HS-5 (cell line): ENCODE measurements around the gene LPCAT1.
"Not testable (repeated sequence)": the region's sequence is repeated elsewhere in the genome, so short reads cannot be mapped to it uniquely, and the experiment has no call there.

Source experiments
- DNase-seq: peaks from one replicate; pipeline ENCODE4 v3.0.0-alpha.2; 2012; ENCODE audit warnings: low read depth

Gene LPCAT1

GRCh38 chr5:1541702-1542400 is 18.1 kb upstream of the LPCAT1 start:
- DNase-seq: no peak

GRCh38 chr5:1540831-1541701 is 17.3 kb upstream of the LPCAT1 start:
- no peak for DNase-seq

GRCh38 chr5:1540166-1540565 is 16.4 kb upstream of the LPCAT1 start:
- no peak for DNase-seq

- not testable (repeated sequence) for DNase-seq
Measured at GRCh38 chr5:1539393-1540161, 15.8 kb upstream of the LPCAT1 start.

- DNase-seq: no peak
Measured at GRCh38 chr5:1538741-1539392, 15.1 kb upstream of the LPCAT1 start.

GRCh38 chr5:1538276-1538675 is 14.5 kb upstream of the LPCAT1 start:
- no peak for DNase-seq

GRCh38 chr5:1537603-1538154 is 13.9 kb upstream of the LPCAT1 start:
- DNase-seq: no peak

GRCh38 chr5:1536871-1537602 is 13.3 kb upstream of the LPCAT1 start:
- no peak for DNase-seq

GRCh38 chr5:1536322-1536845 is 12.6 kb upstream of the LPCAT1 start:
- DNase-seq: no peak

GRCh38 chr5:1535646-1536045 is 11.9 kb upstream of the LPCAT1 start:
- no peak for DNase-seq

GRCh38 chr5:1532384-1532783 is 8.6 kb upstream of the LPCAT1 start:
- DNase-seq: no peak

- DNase-seq: no peak
Measured at GRCh38 chr5:1529498-1529897, 5.7 kb upstream of the LPCAT1 start.

GRCh38 chr5:1527533-1528205 is 3.9 kb upstream of the LPCAT1 start:
- DNase-seq: no peak

- no peak for DNase-seq
Measured at GRCh38 chr5:1526681-1527131, 2.9 kb upstream of the LPCAT1 start.

- DNase-seq: no peak
Measured at GRCh38 chr5:1526190-1526631, 2.5 kb upstream of the LPCAT1 start.

- DNase-seq: no peak
Measured at GRCh38 chr5:1525624-1526189, 1.9 kb upstream of the LPCAT1 start.

- no peak for DNase-seq
Measured at GRCh38 chr5:1524799-1525623, 1.3 kb upstream of the LPCAT1 start.

GRCh38 chr5:1524481-1524798 is 680 bp upstream of the LPCAT1 start:
- DNase-seq: no peak

GRCh38 chr5:1523480-1523792 is 324 bp downstream of the LPCAT1 start:
- DNase-seq: no peak
